Left forelimb (tissue), 1 donor: ENCODE results near the gene KRTAP5-10.
"Not testable (repeated sequence)": the region's sequence is repeated elsewhere in the genome, so short reads cannot be mapped to it uniquely, and the experiment has no call there.

ENCODE experiments used
- DNase-seq: peaks from one replicate; pipeline ENCODE4 v3.0.0-alpha.2; 2018; ENCODE audit warnings: low spot score

KRTAP5-10 gene

DNA sequence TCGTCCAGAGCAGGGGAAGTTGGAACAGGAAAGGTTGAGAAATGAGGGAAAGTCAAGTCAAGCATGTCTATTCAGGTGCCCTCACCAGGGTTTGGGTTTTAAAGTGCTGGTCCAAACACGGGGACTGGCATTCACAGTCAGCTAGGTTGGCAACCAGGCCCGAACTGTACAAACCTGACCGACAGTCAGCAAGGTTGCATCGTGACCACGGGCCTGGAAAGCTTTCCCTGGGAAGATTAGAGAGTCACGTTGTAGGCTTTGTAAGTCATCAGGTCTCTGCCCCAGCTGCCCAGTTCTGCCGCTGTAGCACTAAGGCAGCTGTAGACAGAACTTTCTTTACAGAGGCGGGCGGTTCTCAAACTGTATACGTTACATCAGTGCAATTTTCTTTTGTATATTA, 7.4 kb downstream of the KRTAP5-10 start:
- no peak for DNase-seq

DNA sequence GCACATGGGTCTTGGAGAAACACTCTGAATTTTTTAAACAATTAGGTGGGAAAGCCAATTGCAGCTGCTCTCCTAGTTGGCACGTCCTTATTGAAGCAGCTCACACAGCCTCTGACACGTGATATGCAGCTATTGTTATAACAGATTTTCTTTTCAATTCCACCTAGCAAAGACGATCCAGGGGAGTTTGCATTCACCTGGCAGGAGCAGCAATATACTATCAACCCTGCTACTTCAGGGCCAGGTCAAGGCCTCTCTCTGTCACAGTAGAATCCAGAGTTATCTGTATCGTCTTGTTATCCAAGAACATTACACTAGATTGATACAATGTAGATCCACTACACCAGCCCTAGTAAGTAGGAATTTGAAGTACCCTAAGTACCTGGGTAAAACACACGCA, 9.1 kb downstream of the KRTAP5-10 start:
- no peak for DNase-seq

DNA sequence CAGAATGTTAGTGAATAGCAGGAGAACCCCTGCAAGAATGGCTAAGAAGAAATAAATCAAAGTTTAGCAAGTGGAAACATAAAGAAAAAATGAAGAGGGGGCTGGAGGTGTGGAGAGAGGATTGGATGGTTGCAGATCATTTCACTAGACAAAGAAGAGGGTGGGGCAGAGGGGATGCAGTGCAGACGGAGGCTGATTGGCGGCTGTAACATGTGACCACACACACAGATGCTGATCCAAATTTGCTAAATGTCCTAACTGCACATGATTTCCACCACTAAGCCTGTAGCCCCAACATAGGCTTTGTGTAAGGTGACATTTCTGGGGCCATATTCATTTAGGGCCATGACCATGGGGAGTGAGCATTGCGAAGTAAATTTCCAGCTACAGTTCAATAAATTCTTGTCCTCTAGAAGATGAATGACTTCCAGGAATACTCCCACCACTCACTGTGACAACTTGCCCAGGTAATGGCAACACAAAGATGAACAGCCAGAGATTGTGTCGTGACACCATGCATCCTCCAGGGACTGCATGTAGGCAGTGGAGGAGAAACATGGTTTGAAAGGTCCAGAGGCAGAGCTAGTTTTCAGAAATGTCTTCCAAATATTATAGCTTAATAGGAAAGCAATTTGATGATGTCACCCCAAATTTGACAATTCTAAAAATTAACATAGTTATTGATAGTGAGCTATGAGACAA, 10.5 kb downstream of the KRTAP5-10 start:
- no peak for DNase-seq

DNA sequence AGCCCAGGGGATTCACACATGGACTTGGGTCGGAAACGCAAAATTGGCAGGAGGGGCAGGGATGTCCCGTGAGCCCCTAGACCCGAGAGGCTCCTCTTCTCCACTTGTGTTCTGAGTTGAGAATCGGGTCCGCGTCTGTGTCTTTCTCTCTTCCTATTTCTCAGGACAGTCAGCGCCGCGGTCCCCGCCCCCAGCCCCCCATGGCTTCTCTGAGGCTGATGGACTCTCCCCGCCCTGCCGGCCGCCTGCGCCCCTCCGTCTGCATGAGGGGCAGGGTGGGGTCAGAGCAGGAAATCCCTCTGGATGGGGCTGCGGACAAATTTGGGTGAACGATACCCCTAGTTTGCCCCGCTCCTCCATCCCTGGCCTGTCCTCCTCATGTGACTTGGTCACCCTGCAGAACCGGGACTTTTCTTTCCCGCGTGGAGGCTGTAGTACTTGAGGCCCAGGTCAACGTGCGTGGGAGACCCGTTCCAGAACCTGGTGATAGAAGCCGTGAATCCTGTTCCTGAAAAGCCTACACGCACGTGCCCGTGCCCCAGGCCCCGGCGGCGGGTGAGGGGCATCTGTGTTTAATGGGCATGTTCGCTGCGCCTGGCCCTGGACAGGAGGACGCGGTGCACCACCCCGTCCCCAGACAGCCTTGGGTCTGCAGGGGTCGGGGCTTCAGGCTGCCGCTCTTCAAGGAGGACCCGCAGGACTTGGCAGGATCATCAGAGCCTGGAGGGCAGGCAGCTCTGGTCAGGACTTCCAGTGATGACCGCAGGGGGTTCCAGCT, 11.5 kb downstream of the KRTAP5-10 start:
- not testable (repeated sequence) for DNase-seq

DNA sequence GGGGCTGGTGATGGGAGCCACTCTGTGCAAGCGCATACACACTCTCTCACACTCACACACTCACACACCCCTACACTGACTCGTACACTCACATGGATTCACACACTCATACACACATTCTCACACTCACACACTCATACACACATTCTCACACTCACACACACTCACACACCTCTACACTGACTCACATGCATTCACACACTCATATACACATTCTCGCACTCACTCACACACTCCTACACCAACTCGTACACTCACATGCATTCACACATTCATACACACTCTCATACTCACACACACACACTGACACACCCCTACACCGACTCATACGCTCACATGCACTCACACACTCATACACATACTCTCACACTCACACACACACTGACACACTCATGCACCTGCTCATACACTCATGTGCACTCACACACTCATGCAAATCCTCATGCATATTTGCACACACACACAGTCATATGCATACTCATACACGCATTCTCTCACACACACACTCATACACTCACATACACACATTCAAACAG, 12.2 kb downstream of the KRTAP5-10 start:
- DNase-seq: no peak

DNA sequence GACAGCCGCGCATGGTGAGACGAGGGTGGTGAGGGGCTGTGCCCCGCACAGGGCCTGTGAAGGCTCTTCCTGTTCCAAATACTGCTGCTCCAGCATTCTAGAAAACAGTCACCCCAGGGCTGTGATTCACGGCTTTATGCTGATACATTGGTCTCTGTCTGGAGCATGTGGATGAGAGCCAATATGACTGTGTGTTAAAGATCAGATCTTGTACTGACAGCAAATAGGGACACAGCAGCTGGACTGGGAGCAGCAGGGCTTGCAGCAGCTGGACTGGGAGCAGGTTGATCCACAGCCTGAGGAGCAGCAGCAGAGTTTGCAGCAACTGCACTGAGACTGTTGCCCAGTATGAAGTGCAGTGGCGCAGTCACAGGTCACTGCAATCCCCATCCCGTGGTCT, 14.2 kb downstream of the KRTAP5-10 start:
- not testable (repeated sequence) for DNase-seq

DNA sequence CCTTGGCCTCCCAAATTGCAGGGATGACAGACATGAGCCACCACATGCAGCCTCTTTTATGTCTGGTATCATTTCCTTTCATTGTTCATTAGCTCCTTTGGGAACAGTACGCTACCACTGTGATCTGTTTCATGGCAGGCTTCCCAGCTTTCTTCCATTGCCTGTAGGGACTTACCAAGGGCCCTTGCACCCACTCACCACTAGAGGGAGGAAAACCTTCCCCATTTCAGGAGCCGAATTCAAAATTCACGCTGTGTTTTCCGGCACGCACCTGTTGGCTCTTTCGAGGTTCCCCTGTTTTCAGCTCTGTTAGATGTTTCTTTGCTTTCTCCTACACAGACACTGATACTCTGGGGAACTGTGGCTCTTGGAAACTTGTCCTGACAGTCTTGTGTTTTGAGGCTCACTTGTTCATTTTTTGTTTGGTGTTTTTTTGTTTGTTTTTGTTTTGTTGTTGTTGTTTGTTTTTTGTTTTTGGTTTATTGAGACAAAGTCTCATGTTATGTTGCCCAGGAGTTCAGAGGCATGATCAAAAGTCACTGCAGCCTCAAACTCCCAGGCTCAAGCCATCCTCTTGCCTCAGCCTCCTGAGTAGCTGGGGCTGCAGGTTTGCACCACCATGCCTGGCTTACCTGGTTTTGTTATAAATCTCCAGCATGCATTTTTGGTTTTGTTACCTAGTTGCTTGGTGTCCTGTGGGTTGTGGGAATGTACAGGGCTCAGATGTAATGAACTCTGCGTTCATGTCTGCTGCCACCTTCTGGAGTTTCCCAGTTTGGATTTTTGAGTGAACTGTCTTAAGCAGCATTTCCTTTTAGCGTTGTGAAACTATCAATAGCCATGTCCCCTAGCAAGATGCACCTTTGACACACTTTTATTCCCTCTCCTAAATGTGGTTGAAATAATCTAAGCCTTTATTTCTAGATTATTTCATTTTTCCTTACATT, 15.0 kb downstream of the KRTAP5-10 start:
- no peak for DNase-seq

DNA sequence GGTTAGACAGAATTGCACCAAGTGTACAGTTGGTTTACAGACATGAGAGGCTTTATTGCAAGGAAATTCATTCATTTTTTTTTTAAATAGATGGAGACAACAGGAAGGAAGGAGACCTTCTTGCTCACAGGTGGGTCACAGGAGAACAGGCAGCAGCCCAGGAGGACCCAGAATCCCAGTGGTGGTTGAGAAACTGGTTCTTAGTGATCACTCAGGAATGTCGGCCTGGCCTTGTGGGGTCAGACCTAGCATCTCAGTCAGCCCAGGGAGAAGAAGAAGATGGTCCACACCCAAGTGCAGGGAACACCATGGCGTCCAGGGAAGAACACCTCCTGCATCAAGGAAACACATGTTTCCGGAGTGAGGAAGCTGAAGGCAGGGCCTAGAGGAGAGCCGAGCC, 16.5 kb downstream of the KRTAP5-10 start:
- DNase-seq: no peak

DNA sequence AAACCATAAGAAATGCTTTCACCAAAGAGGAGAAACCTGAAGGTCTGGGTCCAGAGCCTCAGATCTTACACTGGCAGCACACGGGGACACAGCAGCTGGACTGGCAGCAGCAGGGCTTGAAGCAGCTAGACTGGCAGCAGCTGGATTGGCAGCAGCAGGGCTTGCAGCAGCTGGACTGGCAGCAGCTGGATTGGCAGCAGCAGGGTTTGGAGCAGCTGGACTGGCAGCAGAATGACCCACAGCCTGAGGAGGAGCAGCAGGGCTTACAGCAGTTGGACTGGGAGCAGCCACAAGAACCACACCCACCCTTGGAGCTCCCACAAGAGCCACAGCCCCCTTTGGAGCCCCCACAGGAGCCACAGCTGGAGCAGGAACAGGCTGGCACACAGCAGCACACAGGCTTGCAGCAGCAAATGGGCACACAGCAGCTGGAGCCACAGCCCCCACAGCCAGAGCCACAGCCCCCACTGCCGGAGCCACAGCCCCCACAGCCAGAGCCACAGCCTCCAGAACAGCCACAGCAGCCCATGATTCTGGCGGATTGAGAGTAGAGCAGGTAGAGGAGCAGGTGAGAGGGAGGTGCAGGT, 17.0 kb downstream of the KRTAP5-10 start, which contains the start of gene KRTAP5-11:
Gene KRTAP5-11, minus strand, starts transcription at position 567 of the 587 bp plus-strand sequence. Its CDS starts 38 bp downstream, at position 529.
- no peak for DNase-seq

DNA sequence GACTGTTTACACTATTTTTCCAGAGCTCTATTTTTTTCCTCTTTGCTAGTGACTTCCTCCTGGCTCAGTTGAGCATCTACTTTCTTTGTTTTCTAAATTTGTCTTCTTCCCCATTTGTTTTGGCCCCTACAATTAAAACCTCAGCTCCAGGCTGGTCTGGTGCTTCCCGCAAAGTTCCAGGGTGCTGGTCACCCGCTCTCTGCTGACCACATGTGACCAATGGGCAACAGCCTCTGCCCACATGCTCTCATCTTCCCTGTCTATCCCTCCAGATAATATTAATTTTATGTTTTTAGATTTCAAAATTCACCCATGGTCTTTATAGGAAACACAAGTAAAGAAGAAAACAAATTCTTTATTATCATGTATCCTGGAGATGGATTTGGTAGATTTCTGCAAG, 17.6 kb downstream of the KRTAP5-10 start:
- DNase-seq: not testable (repeated sequence)

DNA sequence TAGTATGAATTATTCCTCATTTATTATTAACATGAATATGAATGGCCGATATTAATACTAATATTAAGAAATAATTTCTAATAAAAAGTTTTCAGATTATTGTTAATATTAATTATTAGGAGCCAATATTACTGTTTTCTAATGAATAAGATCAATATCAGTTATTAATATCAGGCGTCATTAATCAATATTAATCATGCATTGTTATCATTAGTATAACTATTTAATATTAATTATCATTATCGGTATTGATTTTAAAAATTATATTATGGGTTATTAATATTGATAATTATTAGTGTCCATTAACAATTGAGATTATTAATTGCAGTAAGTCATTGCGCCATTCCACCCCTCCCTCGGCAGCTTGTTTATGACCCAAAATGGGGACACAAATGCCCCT, 20.3 kb downstream of the KRTAP5-10 start:
- DNase-seq: not testable (repeated sequence)

DNA sequence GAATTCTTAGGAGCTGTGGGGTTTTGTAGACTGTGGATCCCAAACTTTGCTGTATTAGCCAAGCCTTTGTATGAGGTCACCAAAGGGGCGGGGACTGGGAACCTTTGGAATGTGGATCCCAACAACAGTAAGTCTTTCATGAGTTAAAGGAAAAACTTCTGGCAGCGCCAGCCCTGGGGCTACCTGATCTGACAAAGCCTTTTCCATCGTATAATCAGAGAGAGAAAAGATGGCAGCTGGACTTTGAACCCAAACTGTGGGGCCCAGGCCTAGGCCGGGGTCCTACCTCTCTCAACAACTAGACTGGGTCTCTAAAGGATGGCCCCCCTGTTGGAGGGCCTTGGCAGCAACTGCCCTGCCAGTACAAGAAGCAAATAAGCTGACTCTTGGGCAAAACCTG, 23.0 kb downstream of the KRTAP5-10 start:
- not testable (repeated sequence) for DNase-seq

DNA sequence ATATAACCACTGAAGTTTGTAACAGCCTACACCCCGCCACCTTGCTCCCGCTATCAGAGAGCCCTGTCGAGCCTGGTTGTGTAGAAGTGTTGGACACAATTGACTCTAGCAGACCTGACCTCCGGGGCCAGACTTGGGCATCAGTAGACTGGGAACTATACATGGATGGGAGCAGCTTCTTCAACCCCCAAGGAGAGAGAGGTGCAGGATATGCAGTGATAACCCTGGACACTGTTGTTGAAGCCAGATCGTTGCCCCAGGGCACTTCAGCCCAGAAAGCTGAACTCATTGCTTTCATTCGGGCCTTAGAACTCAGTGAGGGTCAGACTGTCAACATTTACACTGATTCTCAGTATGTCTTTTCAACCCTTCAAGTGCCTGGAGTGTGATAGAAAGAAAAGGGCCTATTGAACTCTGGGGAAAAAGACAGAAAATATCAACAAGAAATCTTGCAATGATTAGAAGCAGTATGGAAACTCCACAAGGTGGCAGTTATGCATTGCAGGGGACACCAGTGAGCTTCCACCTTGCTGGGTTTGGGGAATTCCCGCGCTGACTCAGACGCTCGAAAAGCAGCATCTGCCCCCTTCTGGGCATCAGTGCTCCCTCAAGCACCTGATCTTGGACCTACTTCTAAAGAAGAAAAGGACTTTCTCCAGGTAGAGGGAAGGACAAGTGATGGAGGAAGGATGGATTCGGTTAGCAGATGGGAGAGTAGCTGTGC, 23.6 kb downstream of the KRTAP5-10 start:
- not testable (repeated sequence) for DNase-seq

DNA sequence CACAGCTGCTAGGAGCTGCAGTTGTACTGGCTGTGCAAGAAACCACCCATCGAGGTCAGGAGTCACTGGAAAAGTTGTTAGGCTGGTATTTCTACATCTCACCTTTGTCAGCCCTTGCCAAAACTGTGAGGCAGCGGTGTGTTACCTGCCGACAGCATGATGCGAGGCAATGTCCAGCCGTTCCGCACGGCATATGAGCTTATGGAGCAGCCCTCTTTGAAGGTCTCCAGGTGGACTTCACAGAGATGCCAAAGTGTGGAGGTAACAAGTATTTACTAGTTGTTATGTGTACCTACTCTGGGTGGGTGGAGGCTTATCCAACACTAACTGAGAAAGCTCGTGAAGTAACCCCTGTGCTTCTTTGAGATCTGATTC, 24.2 kb downstream of the KRTAP5-10 start:
- not testable (repeated sequence) for DNase-seq

DNA sequence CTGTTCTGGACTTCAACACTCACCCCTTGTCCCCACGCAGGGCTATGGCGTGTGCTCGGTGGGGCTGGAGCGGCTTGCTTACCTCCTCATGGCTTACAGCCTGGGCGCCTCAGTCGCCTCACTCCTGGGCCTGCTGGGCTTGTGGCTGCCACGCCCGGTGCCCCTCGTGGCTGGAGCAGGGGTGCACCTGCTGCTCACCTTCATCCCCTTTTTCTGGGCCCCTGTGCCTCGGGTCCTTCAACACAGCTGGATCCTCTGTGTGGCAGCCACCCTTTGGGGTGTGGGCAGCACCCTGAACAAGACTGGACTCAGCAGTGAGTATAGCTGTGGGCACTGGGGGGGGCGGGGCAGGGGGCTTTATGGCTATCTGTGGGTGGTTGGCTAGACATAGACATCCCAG, 37.9 kb downstream of the KRTAP5-10 start:
- not testable (repeated sequence) for DNase-seq

DNA sequence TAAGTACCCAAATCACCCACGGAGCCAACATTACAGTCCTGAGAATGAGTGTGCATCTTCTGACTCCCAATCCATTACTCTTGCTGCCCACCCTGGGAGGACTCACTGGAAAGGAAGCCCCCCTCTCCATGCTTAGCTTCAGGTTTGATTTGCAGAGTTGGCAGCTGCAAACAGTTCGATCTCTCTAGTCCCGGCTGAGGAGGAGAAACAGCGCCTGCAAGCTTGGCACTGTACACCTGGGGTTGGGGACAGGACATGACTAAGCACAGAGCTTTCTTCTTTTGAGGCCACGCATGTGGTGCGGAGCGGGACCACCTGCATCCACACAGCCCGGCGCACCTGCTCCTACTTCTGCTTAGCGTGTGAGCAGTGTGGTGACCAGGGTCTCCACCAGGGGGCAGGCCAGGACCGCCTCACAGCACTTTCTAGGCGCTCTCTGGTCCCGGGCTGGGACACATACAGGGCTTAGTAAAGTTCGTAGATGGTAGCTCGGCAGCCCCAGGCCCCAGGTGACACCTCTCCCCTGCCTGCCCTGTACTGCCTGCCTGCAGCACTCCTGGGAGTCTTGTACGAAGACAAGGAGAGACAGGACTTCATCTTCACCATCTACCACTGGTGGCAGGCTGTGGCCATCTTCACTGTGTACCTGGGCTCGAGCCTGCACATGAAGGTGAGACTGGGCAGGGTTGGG, 39.6 kb downstream of the KRTAP5-10 start:
- not testable (repeated sequence) for DNase-seq

DNA sequence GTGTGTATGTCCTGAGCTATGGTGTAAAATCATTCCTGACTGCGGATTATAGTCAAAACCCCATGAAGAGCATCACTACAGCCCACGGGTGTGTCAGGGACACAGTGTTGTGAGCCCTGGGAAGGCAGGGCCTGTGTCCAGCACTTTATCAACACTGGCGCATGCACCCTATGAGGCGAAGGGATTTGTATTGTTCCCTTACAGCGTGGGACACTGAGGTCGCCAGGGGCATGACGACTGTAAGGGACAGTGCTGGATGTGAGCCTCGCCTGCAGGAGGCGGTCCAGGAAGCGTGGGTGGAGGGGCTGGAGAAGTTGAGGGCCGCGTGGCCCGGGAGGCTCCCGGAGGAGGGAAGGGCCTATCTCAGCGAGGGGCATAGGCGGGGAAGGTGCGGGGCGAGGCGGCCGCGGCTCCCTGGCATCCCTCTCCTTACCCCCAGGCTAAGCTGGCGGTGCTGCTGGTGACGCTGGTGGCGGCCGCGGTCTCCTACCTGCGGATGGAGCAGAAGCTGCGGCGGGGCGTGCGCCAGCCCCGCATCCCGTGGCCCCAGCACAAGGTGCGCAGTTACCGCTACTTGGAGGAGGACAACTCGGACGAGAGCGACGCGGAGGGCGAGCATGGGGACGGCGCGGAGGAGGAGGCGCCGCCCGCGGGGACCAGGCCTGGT, 41.6 kb downstream of the KRTAP5-10 start:
- DNase-seq: not testable (repeated sequence)

DNA sequence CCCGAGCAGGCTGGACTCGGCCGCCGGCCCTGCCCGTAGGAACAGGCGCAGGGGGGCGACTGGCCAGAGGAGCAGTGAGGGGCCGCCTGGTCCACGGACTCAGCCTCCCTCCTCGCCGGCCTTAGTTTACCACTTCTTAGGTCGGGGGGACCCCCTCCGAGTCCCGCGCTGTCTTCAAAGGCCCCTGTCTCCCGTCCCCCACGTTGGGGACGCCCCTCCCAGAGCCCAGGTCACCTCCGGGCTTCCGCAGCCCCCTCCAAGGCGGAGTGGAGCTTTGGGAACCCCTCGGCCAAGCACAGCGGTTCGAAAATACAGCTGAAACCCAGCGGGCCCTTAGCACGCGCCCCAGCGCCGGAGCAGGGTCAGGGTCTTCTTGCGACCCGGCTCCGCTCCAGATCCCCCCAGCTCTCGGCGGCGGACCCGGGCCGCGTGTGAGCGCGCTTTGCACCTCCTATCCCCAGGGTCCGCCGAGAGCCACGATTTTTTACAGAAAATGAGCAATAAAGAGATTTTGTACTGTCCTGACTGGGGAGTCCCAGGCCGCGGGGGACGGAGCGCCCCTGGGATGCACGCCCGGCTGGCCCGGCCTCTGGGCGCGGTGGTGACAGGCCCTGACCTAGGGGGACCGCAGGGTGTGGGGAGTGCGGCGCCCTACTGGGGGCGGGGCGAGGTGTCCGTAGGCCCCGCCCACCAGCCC, 42.3 kb downstream of the KRTAP5-10 start:
- not testable (repeated sequence) for DNase-seq

DNA sequence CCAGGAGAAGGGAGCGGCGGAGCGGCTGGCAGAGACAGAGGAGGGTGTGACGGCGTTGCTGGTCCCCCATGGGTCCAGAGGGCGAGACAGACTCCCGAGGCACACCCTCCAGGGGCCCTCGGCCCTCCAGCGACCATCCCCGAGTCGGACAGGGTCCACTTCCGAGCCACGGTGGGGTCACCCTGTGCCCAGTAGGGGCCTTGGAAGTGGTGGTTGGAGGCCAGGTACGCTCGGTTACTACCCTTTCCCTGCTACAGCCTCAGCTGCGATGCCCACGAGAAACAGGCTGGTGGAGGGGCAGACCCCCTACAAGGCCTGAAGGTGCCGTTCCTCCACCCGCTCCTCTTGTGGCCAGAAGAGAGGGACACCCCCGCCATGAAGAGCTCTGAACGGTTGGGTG, 42.9 kb downstream of the KRTAP5-10 start:
- DNase-seq: not testable (repeated sequence)
